Measurements from ENCODE around the gene LTBP1.

The LTBP1 gene

GRCh38 chr2:32940316-32940997 lies 6.3 kb upstream of the LTBP1 start:
- Histone ChIP-seq H3K9me3 (ENCODE audit: low read length) (no peaks in the 10 kb centered on the region), H2AFZ (ENCODE audit: low read depth, low read length) (no peak overlapping the region), H3K36me3 (ENCODE audit: insufficient read depth, low read length) (no peaks in the 10 kb centered on the region)

GRCh38 chr2:32941944-32942690 lies 4.6 kb upstream of the LTBP1 start:
- H3K4me1 ChIP-seq (ENCODE audit: insufficient read depth, low read length), result no peaks in the 10 kb centered on the region
- H3K36me3 ChIP-seq (ENCODE audit: insufficient read depth, low read length), result no peaks in the 10 kb centered on the region
- no peak overlapping the region for H2AFZ ChIP-seq (ENCODE audit: low read depth, low read length)
- H3K4me3 ChIP-seq (ENCODE audit: low read length), result no peak overlapping the region
- no peaks in the 10 kb centered on the region for H3K27me3 ChIP-seq (ENCODE audit: insufficient read depth, low read length)
- H3K9me3 ChIP-seq (ENCODE audit: low read length), result no peaks in the 10 kb centered on the region

More at GRCh38 chr2:32940316-32940997, 6.3 kb upstream of the LTBP1 start:
- Histone ChIP-seq H3K4me3 (ENCODE audit: low read length) (no peak overlapping the region), H3K27me3 (ENCODE audit: insufficient read depth, low read length) (no peaks in the 10 kb centered on the region), H3K4me1 (ENCODE audit: insufficient read depth, low read length) (peaks cover 3% of the 10 kb centered on the region)

DNA sequence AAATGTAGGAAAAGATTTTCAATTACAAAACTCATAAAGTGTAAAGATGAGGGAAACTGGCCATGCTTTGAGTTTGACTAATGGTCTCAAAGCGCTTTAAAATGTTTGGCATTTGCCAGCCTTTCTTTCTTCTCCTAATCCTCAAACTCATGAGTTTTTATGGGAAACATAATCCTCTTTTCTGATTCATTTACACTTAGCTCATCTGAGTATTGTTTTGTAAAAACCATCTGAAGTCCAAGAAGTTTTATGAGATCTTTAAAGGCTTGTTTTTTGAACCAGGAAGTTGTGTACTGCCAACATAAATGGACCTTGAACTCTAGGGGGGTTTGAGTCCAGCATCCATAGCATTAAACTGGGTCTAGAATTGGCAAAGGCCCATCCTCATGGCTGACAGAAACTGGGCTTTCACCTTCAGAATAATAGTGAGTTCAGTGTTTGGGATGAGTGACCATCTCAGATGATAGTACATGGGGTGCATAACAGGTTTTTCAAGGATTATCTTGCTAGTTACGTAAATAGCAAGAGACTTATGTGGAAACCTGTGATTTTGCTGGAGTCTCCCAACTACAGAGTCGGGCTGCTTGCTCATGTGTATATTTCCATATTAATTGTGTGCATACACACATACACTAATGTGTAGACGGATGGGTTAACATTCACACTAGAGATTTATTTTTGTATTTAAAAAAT lies 3.8 kb upstream of the LTBP1 start:
- Histone ChIP-seq H3K36me3 (ENCODE audit: insufficient read depth, low read length) (no peaks in the 10 kb centered on the region), H2AFZ (ENCODE audit: low read depth, low read length) (no peak overlapping the region), H3K27me3 (ENCODE audit: insufficient read depth, low read length) (no peaks in the 10 kb centered on the region), H3K4me1 (ENCODE audit: insufficient read depth, low read length) (peaks cover under 1% of the 10 kb centered on the region), H3K9me3 (ENCODE audit: low read length) (no peaks in the 10 kb centered on the region), H3K4me3 (ENCODE audit: low read length) (no peak overlapping the region)

DNA sequence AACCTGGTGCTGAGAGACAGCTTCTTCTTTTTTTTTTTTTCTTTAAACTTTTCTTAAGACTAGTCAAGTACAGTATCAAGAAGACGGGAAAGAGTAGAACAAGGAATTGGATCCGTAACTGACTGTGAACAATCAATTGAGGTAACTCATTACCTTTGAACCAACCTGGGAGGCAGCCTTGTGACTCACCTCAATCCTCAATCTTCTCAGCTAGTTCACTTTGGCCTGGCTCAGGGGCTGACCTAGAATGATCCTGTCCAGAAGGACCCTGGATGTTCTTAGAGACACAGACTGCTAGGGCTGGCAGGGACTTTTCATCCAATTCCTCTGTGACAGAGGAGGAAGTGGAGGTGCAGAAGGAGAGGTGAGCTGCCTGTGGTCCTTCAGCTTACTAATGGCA lies 1.5 kb upstream of the LTBP1 start:
- Histone ChIP-seq H3K36me3 (ENCODE audit: insufficient read depth, low read length) (no peaks in the 10 kb centered on the region), H3K4me1 (ENCODE audit: insufficient read depth, low read length) (peaks cover 8% of the 10 kb centered on the region), H2AFZ (ENCODE audit: low read depth, low read length) (no peak overlapping the region), H3K4me3 (ENCODE audit: low read length) (no peak overlapping the region), H3K9me3 (ENCODE audit: low read length) (no peaks in the 10 kb centered on the region), H3K27me3 (ENCODE audit: insufficient read depth, low read length) (no peaks in the 10 kb centered on the region)

DNA sequence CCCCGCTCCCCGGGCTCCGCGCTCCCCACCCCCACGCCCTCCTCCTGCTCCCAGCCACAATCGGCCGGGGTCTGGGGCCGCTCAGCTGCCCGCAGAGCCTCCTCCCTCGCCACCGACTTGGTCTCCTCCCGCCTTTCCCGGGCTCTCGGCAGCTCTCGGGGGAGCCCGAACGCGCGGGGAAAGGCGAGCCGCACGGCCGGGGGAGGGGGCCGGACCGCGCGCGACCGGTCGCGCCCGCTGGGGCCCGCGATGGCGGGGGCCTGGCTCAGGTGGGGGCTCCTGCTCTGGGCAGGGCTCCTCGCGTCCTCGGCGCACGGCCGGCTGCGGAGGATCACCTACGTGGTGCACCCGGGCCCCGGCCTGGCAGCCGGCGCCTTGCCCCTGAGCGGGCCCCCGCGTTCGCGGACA lies 327 bp downstream of the LTBP1 start:
- Histone ChIP-seq H3K4me3 (ENCODE audit: low read length) (peak overlapping the region; percentile 64), H2AFZ (ENCODE audit: low read depth, low read length) (peak overlapping the region; percentile 94), H3K27me3 (ENCODE audit: insufficient read depth, low read length) (no peaks in the 10 kb centered on the region), H3K4me1 (ENCODE audit: insufficient read depth, low read length) (peaks cover 8% of the 10 kb centered on the region), H3K9me3 (ENCODE audit: low read length) (no peaks in the 10 kb centered on the region), H3K36me3 (ENCODE audit: insufficient read depth, low read length) (no peaks in the 10 kb centered on the region)

DNA sequence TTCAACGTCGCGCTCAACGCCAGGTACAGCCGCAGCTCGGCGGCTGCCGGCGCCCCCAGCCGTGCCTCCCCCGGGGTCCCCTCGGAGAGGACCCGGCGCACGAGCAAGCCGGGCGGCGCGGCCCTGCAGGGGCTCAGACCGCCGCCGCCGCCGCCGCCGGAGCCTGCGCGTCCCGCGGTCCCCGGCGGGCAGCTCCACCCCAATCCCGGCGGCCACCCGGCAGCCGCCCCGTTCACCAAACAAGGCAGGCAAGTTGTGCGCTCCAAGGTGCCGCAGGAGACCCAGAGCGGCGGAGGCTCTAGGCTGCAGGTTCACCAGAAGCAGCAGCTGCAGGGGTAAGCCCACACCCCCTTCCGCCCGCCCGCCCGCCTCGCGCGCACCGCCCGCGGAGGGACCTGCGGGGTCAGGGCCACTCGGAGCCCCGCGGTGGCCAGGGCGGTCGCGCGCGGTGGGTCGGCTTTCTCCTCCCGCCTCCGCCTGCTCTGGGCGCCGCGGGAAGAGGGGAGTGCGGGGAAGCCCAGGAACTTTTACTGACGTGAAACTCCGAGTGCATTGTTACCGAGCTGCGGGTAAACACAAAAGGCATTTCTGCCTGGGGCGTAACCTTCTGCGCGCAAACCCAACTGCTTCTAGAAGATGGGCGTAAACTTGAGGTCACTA lies 861 bp downstream of the LTBP1 start:
- no peaks in the 10 kb centered on the region for H3K36me3 ChIP-seq (ENCODE audit: insufficient read depth, low read length)
- peak overlapping the region; percentile 94 for H2AFZ ChIP-seq (ENCODE audit: low read depth, low read length)
- peak overlapping the region; percentile 64 for H3K4me3 ChIP-seq (ENCODE audit: low read length)
- H3K9me3 ChIP-seq (ENCODE audit: low read length), result no peaks in the 10 kb centered on the region
- H3K4me1 ChIP-seq (ENCODE audit: insufficient read depth, low read length), result peaks cover 8% of the 10 kb centered on the region
- no peaks in the 10 kb centered on the region for H3K27me3 ChIP-seq (ENCODE audit: insufficient read depth, low read length)

GRCh38 chr2:32948266-32948665 lies 1.5 kb downstream of the LTBP1 start:
- Histone ChIP-seq H2AFZ (ENCODE audit: low read depth, low read length) (peak overlapping the region; percentile 94), H3K36me3 (ENCODE audit: insufficient read depth, low read length) (no peaks in the 10 kb centered on the region), H3K4me3 (ENCODE audit: low read length) (peak overlapping the region; percentile 64), H3K27me3 (ENCODE audit: insufficient read depth, low read length) (no peaks in the 10 kb centered on the region), H3K9me3 (ENCODE audit: low read length) (no peaks in the 10 kb centered on the region), H3K4me1 (ENCODE audit: insufficient read depth, low read length) (peaks cover 8% of the 10 kb centered on the region)

DNA sequence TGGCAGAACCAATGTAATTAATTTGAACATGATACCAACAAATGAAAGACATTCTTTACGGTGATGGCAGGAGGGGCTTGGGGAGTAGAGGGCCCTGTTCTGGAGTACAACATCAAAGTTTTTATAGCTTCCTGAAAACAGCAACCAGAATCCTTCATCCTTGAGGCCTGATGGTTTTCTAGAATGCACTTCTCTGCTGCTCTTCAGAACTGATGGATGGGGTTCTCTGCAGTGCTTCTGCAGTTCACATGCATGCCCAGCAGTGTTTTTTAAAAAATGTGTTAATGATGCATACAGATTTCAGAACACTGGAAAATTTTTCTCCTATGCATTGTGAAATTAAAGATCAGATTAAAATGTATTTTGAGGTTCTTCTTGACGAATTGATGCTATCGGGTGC lies 2.5 kb downstream of the LTBP1 start:
- peaks cover 8% of the 10 kb centered on the region for H3K4me1 ChIP-seq (ENCODE audit: insufficient read depth, low read length)
- no peaks in the 10 kb centered on the region for H3K36me3 ChIP-seq (ENCODE audit: insufficient read depth, low read length)
- H2AFZ ChIP-seq (ENCODE audit: low read depth, low read length), result no peak overlapping the region
- H3K9me3 ChIP-seq (ENCODE audit: low read length), result no peaks in the 10 kb centered on the region
- no peaks in the 10 kb centered on the region for H3K27me3 ChIP-seq (ENCODE audit: insufficient read depth, low read length)
- no peak overlapping the region for H3K4me3 ChIP-seq (ENCODE audit: low read length)

DNA sequence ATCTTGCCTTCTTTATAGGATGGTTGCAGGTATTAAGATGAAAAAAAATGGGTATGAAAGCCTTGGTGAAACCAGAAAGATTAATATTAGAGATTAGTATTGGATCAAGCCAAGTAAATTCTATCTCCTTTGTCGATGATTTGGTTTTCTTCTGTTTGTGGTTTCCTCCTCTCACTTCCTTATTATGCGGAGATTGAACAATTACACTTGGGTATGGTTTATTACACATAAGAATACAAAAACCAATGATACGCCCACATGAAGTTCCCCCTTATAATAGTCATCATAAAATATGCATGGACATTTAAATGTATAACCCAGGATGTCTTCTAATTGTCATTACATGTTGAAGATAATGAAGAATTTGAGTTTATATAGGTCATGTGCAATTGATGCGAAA lies 4.9 kb downstream of the LTBP1 start:
- no peak overlapping the region for H2AFZ ChIP-seq (ENCODE audit: low read depth, low read length)
- H3K27me3 ChIP-seq (ENCODE audit: insufficient read depth, low read length), result no peaks in the 10 kb centered on the region
- H3K9me3 ChIP-seq (ENCODE audit: low read length), result no peaks in the 10 kb centered on the region
- H3K36me3 ChIP-seq (ENCODE audit: insufficient read depth, low read length), result no peaks in the 10 kb centered on the region
- no peak overlapping the region for H3K4me3 ChIP-seq (ENCODE audit: low read length)
- H3K4me1 ChIP-seq (ENCODE audit: insufficient read depth, low read length), result peaks cover 8% of the 10 kb centered on the region

GRCh38 chr2:32952761-32953476 lies 6.2 kb downstream of the LTBP1 start:
- Histone ChIP-seq H3K9me3 (ENCODE audit: low read length) (no peaks in the 10 kb centered on the region), H3K36me3 (ENCODE audit: insufficient read depth, low read length) (no peaks in the 10 kb centered on the region), H2AFZ (ENCODE audit: low read depth, low read length) (no peak overlapping the region), H3K4me3 (ENCODE audit: low read length) (no peak overlapping the region), H3K4me1 (ENCODE audit: insufficient read depth, low read length) (peaks cover 8% of the 10 kb centered on the region), H3K27me3 (ENCODE audit: insufficient read depth, low read length) (no peaks in the 10 kb centered on the region)

GRCh38 chr2:32954206-32954605 lies 7.5 kb downstream of the LTBP1 start:
- Histone ChIP-seq H3K4me3 (ENCODE audit: low read length) (no peak overlapping the region), H2AFZ (ENCODE audit: low read depth, low read length) (no peak overlapping the region), H3K4me1 (ENCODE audit: insufficient read depth, low read length) (no peaks in the 10 kb centered on the region), H3K9me3 (ENCODE audit: low read length) (no peaks in the 10 kb centered on the region), H3K27me3 (ENCODE audit: insufficient read depth, low read length) (no peaks in the 10 kb centered on the region), H3K36me3 (ENCODE audit: insufficient read depth, low read length) (no peaks in the 10 kb centered on the region)

GRCh38 chr2:32958821-32959220 lies 12.1 kb downstream of the LTBP1 start:
- Histone ChIP-seq H3K27me3 (ENCODE audit: insufficient read depth, low read length) (no peaks in the 10 kb centered on the region), H2AFZ (ENCODE audit: low read depth, low read length) (no peak overlapping the region), H3K9me3 (ENCODE audit: low read length) (no peaks in the 10 kb centered on the region), H3K4me3 (ENCODE audit: low read length) (no peak overlapping the region), H3K4me1 (ENCODE audit: insufficient read depth, low read length) (no peaks in the 10 kb centered on the region), H3K36me3 (ENCODE audit: insufficient read depth, low read length) (no peaks in the 10 kb centered on the region)
